GM18517 (cell line): ENCODE results near the gene PRRT1B.
"Not testable (repeated sequence)": the region's sequence is repeated elsewhere in the genome, so short reads cannot be mapped to it uniquely, and the experiment has no call there.

Source experiments
- ATAC-seq: cut with Tn5 transposase; IDR thresholded peaks from one replicate; pipeline ENCODE4 v1.9.1; 2021; ENCODE audit warnings: mild to moderate bottlenecking, moderate library complexity; ENCODE audit not compliant: unreplicated experiment

Gene PRRT1B

DNA sequence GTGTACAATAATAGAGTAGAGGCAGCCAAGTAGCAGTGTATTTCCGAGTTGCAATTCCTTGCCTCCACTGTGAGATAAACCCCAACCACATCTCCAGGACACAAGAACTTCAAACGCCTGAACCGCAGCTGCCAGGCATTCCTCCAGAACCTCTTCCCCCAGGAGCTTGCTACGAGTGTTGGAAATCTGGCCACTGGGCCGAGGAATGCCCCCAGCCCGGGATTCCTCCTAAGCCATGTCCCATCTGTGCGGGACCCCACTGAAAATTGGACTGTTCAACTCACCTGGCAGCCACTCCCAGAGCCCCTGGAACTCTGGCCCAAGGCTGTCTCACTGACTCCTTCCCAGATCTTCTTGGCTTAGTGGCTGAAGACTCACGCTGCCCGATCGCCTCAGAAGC lies 3.9 kb downstream of the PRRT1B start:
- not testable (repeated sequence) for ATAC-seq

DNA sequence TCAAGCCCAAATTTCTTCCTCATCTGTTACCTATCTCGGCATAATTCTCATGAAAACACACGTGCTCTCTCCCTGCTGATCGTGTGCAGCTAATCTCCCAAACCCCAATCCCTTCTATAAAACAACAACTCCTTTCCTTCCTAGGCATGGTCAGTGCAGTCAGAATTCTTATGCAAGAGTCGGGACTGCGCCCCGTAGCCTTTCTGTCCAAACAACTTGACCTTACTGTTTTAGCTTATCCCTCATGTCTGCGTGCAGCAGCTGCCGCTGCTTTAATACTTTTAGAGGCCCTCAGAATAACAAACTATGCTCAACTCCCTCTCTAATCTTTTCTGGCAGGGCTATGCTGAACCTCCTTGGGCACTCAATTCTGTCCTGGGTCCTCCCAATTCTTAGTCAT lies 5.1 kb downstream of the PRRT1B start:
- ATAC-seq = not testable (repeated sequence)

DNA sequence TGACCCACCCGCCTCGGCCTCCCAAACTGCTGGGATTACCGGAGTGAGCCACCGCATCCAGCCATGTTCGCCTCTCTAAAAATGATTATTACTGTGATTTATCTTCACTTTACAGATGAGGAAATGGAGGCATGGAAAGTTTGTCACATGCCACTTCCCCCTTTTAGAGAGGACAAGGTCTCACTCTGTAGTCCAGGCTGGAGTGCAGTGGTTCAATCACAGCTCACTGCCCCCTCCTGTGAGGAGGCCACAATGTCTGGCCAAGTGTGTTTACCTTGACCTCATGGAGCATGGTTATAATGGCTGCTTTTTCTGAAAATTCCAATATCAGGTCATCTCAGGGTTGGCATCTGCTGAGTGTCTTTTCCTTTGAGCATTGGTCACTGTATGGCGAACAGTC lies 6.7 kb downstream of the PRRT1B start:
- ATAC-seq = no peak

DNA sequence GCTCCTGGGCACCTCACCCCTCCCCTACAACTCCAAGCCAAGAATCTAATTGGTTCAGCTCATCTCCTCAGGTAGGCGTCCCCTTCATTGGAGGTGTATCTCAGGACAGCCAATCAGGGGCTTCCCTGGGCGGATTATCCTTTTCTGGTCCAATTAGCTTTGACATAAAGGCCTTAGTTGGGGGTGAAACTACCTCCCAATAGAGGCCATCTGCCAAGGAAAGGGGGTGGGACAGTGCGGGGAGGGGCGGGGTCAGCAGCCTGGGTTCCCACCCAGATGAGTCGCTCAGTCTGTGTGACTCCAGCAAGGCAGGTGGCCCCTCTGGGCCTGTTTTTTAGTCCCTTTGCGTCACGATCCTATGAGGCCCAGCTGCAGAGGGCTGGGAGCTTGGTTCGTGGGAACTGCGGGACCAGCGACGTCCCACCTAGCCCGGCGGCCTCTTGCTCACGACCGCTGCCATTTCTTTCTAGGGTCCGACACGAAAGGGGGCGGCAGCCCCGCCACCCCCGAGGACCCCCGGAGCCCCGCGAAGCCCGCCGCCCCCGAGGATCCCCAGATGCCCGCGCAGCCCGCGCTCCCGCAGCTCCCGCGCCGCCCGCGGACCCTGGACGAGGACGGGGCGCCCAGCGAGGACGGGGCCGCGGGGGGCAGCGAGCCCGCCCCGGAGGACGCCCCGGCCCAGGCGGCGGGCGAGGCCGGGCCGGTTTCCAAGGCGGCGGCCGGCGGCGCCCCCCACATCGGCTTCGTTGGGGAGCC lies 8.9 kb downstream of the PRRT1B start:
- no peak for ATAC-seq

DNA sequence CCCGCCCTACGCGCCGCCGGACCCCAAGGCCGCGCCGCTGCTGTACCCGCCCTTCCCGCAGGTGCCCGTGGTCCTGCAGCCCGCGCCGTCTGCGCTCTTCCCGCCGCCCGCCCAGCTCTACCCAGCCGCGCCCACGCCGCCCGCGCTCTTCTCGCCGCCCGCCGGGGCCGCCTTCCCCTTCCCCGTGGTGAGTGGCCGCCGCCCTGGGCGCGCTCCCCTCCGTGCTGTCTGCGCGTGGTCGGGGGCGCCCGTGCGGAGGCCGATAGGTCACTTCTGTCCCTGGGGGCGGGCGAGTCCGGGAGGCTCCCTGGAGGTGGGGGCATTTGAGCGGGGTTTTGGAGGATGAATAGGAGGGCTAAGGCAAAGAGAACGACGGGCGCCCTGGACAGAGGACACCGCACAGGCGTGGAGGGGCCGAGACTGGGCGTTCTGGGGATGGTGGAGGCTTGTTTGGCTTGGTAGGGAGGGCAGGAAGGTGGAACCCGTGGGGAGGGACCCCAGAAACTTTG lies 9.6 kb downstream of the PRRT1B start:
- ATAC-seq = no peak

DNA sequence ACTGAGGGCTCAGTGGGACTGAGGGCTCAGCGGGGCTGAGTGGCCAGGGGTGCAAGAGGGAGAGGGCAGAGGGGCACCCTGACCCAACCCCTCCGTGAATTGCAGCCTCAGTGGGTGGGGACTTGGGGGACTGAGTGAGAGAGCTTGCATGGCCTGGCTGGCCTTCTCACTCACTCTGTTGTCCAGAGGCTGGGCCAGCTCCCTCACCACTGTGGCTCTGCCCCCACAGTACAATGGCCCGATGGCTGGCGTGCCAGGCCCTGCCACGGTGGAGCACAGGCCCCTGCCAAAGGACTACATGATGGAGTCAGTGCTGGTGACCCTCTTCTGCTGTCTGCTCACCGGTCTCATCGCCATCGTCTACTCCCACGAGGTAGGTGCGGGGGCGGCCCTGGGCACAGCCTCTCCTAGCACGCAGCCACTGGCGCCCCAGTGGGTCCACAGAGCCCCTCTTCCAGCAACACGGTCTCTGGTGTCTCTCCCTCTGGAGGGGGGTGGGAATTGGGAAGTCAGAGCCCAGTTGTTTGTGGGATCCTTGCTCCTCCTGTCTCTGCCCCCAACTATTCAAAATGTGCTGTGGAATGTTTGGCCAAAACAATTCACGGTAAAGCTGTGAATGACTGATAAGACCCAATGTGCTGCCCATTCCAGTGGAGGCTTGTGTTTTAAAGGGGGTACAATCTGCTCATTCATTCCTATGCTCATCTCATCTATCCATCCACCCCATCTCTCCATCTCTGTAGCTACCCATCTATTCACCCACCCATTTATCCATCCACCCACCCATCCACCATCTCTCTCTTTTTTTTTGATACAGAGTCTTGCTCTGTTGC lies 10.7 kb downstream of the PRRT1B start:
- ATAC-seq = no peak

DNA sequence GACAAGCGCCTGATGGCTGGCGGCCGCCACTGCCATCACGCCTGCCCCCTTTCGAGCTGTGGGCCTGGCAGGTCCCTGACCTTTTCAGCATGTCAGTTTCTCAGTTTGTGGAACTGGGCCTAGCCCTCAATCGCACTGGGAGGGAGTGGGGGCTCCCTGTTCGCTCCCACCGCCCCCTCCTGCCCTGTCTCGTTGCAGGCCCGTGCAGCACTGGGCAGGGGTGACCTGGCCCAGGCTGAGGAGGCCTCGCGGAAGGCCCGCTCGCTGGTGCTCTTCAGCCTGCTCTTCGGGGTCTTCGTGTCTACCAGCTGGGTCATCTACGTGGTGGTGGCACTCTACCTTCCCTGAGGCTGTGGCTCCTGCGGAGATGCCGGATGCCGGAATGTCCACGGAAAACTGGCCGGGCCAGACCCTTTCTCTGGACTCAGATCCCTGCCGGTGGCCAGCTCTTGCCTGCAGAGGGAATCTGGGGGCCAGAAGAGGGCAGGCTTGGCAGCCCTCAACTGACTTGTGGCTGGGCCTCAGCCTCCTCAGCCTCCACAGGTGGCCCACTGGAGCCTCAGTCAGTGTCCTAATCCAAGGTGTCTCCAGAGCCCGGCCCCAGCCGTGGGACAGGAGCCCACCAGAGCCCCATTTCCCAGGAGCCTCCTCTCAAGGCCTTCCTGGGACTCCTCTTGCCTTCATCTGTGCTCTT lies 12.7 kb downstream of the PRRT1B start:
- ATAC-seq = no peak

DNA sequence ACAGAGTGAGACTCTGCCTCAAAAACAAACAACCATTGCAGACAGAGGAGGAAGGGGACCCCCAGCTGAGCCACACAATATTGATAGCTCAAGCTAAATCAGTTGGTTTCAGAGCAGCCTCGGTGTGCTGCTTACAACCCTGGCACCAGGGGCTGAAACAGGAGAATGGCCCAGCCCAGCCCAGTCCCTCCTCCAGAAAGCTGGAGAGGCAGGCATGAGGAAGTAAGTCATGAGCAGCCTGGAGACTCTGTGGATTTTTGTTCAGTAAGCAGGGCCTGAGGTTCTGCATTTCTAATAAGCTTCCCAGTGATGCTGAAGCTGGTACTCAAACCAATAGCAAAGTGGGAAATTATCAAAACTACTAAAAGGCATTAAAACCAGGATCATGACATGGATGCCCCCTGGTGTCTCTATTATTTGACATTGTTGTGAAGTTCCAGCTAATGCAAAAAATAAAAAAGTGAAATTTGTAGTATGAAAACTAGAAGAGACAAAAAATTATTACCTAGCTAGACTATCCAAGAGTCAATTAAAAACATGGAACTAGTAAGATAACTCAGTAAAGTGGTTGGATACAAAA lies 14.2 kb downstream of the PRRT1B start:
- ATAC-seq = no peak

DNA sequence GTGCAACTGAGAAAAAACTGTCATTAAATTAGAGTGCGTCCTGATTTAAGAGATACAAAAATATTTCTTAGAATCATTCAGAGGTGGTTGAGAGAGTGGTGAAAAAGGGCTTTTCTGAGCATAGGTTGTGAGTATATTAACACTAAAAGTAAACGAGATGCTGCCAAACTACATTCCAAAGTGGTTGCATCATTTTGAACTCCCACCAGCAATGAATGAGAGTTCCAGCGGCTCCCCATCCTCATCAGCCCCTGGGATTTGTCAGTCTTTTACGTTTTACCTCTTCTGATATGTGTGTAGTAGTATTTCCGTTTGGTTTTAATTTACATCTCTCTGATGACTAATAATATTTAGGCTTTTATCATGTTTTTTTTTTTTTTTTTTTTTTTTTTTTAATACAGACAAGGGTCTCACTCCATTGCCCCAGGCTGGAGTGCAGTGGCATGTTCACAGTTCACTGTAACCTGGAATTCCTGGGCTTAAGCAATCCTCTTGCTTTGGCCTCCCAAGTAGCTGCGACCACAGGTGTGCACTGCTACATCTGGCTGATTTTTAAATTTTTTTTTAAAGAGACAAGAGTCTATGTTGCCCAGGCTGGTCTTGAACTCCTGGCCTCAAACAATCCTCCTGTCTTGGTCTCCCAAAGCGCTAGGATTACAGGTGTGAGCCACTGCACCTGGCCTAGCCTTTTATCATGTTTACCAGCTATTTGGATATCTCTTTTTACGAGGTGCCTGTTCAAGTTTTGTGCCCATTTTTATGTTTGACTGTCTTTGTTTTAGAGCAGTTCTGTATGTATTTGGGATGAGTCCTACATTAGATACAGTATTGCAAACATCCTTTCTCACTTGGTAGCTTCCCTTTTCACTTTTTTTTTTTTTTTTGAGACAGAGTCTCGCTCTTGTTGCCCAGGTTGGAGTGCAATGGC lies 17.0 kb downstream of the PRRT1B start:
- no peak for ATAC-seq

DNA sequence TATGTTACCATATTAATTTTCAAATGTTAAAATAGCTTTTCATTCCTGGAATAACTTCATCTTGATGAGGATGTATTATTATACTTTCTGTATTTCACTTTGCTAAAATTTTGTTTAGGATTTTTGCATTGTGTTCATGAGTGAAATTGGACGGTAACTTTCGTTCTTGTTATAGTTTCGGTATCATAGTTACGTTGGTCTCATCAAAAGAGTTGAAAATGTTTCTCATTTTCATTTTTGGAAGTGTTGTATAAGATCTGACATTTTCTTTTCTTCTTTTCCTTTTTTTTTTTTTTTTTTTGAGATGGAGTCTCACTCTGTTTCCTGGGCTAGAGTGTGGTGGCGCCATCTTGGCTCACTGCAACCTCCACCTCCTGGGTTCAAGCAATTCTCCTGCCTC lies 20.0 kb downstream of the PRRT1B start:
- ATAC-seq = no peak

DNA sequence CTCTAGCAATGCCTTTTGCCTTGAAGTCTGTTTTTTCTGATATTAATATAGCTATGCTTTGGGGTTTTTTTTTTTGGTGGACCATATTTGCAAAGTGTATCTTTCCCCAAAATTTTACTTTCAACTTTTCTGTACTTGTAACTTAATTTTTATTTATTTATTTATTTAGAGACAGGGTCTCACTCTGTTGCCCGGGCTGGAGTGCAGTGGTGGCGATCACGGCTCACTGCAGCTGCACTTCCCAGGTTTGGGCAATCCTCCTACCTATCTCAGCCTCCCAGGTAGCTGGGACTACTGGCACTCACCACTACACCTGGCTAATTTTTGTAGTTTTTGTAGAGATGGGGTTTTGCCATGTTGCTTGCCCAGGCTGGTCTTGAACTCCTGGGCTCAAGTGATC lies 20.8 kb downstream of the PRRT1B start:
- no peak for ATAC-seq

DNA sequence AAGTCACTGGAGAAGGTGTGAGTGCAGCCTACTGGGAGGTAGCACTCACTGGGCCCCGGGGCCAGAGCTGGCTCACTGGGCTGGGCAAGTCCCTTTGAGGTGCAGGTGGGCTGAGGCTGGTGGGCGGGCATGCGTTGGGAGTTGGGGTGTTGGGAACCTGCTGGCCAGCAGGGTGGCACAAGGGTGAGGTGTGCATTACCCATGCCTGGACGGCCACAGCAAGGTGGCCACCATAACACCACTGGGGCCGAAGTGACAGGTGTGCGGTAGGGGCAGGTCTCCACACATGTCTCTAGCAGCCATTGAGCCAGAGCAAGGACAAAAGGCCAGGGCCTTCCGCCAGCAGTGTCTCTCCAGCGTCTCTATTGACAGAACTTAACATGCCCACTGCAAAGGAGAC lies 22.6 kb downstream of the PRRT1B start:
- ATAC-seq = no peak

DNA sequence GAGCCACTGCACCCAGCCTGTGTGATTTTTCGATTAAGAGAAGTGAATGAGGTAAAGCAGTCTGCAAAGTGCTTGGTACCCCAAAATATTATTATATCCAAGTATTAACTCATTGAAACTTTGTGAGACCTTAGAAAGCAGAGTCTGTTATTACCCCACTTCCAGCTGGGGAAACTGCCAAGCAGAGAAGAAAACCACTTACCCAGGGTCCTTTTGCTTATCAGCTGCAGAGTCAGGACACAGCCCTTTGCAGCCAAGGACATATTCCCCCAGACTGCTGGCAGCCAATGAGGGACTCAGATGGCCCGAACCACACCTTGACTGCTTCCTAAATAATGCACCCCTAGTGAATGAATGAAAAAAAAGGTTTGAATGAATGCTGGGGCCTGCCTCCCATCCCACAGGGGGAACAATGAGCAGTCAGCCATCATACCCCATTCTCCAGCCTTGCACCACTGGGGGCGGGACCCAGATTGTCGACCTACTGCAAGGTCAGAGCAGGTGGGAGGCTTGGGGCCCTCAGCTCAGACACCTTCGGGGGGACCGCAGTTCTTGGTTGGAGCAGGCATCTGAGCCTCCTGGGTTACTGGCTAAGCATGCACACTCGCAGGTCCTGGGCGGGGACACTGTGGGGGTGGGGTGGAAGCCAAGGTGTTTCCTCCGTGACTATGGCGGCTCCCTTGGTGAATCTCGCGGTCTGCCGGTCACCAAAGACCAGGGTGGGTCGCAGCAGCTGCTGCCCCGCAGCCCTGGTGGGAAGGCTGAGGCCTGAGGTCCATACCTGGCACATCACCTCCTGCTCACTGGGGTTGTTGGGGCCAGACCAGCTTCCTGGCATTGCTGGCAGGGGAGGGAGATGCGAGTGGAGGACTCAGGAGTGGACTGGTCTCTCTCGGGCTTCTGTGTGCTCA lies 29.7 kb downstream of the PRRT1B start:
- no peak for ATAC-seq

DNA sequence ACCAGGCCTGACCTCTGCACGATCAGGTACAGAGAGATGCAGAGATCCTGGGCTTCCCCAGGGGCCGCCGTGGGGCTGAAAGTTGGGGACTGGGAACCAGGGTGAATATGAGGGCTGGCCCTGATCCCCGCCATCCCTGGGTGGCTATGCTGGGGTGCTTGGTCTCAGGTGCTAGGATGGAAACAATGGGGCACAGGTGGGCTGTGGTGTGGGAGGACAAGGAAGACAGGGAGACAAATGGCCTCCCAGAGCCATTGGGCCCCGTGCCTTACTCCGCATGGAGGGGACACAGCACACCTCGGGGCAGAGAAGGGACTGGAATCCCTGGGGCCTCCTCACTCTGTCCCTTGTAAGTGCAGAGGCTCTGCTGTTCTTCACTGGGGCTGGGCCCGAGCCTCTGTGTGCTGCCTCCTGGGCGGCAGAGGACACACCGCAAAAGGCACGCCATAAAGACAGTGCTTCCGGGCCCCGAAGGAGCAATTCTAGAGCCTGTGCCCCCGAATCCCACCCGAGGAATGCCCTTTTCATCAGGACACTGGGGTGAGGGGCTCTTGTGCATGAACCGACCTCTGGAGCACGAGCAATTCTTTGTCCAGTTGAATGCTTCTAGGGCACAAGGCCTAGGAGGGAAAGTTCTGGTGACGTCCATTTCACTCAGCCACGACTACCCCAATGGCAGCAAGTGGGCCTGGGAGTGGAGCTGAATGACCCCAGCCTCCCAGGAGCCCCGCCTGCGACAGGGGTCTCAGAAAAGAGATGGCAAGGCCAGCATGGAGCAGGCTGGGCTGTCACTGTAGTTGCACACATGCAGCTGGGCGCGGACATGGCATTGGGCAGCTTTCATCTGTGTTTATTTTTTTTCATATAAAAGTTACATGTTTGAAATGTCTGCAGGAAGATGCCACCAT lies 30.9 kb downstream of the PRRT1B start:
- ATAC-seq = no peak

DNA sequence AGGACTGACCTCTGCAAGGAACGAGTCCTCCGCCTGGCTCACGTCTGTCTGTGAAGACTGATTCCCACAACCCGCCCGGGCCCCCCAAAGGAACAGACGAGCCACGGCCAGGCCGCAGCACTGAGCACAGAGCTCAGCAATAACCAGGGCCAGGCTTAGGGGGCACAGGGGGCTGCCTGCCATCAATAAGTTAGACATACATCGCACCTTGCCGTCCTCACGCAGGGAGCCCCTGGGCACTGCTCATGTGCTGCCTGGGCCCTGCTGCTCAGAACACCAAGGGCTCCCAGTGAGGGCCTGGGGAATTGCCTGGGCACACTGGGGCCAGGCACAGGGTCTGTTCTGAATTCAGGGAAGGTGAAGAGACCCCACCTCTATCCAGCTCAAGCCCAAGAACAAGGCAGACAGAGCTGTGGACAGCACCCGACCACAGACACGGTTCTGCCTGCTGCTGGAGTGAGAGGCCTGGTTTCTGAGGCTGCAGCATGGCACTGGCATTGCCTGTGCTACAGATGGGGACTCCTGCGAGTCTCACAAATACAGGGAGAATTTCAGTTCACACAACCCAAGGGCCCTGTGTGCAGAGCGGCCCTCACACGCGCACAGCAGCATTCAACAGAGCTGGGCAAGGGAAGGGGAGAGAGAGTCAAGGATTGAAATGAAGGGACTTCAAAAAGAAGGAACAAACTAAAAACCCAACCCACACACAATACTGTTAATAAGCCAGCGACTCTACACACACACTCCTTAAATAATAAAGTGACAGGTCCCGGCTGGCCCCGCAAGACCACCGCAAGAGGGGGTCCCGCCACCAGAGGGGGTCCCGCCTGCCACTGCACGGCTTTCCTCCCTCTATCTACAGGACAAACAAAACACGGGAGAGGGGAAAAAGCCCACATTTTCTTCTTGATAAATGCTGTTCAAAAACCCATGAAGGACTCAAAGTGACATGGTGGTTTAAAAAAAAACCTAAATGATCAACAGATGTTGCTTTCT lies 32.0 kb downstream of the PRRT1B start:
- ATAC-seq = no peak

DNA sequence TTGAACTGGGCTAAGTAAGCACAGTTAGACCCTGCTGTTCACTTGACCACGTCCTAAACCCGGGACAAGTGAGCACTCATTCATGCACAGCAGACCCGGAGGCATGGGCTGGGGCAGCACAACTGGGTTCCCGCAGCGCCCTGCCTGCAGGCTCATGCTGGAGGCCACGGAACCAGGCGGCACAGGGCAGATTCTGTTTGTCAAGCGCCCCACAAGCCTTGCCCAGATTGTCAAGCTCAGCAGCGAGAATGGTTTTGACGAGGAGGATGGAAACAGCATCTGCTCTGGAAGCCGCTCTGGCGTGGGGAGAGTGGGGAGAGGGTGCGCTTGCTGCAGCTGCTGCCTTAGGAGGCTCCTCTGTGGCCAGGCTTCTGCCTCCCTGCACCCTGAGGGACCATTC lies 32.7 kb downstream of the PRRT1B start:
- no peak for ATAC-seq
